H1 (cell line): ENCODE measurements around the gene CCDC197. TPM values are rescaled to one million over a fixed set of nuclear protein-coding genes. Genes with fewer than 3 reads are reported as not detected.

Source experiments
- CTCF ChIA-PET: fragments of 300-600 bp; sonication (Branson Sonifier 250); formaldehyde crosslinking; loops from one replicate; lab custom pipeline; 2021; ENCODE audit not compliant: partially characterized antibody; lab: Charles Lee
- POLR2A ChIA-PET: fragments of 300-600 bp; sonication (Branson Sonifier 250); formaldehyde crosslinking; loops from one replicate; lab custom pipeline; 2021; ENCODE audit warnings: inconsistent platforms; ENCODE audit not compliant: partially characterized antibody; lab: Charles Lee
- DNase-seq, 2 experiments: peaks; one replicate each; pipeline versions ENCODE4 v3.0.0 to v3.0.0-alpha.2; 2010 to 2022; ENCODE audit warnings: low spot score in 2 of 2, low read depth in 1 of 2, mixed read lengths in 1 of 2
- FAIRE-seq: peaks from 2 replicates; lab custom pipeline; 2011; peaks lifted over from hg19 to GRCh38; lab: Jason Lieb, UNC
- H2AFZ ChIP-seq: 2 replicates; pipeline ENCODE4 v1.8.1; 2012; ENCODE audit warnings: low read length, inconsistent platforms
- H2AK5ac ChIP-seq: 2 replicates; pipeline ENCODE4 v1.6.1; 2013; ENCODE audit warnings: low read depth, low read length
- H2BK120ac ChIP-seq: replicated peaks from 2 replicates; pipeline ENCODE3; 2013; ENCODE audit warnings: low read depth, low read length, inconsistent platforms
- H2BK12ac ChIP-seq: 2 replicates; pipeline ENCODE4 v1.6.1; 2013; ENCODE audit warnings: low read depth, low read length
- H2BK15ac ChIP-seq: 2 replicates; pipeline ENCODE4 v1.6.1; 2013; ENCODE audit warnings: low read length
- H2BK20ac ChIP-seq: 2 replicates; pipeline ENCODE4 v1.6.1; 2013; ENCODE audit warnings: low read length
- H2BK5ac ChIP-seq: 2 replicates; pipeline ENCODE4 v1.6.1; 2013; ENCODE audit warnings: low read depth, low read length
- H3K14ac ChIP-seq: 2 replicates; pipeline ENCODE4 v1.6.1; 2013; ENCODE audit warnings: inconsistent platforms; ENCODE audit not compliant: insufficient read length
- H3K18ac ChIP-seq: 2 replicates; pipeline ENCODE4 v1.6.1; 2013; ENCODE audit warnings: low read length; ENCODE audit errors: extremely low read depth
- H3K23ac ChIP-seq: 2 replicates; pipeline ENCODE4 v1.6.1; 2013; ENCODE audit warnings: inconsistent platforms; ENCODE audit not compliant: insufficient read length
- H3K23me2 ChIP-seq: 2 replicates; pipeline ENCODE4 v1.6.1; 2013; ENCODE audit warnings: low read depth, low read length
- H3K27ac ChIP-seq: 2 replicates; pipeline ENCODE4 v1.6.1; 2011; ENCODE audit warnings: low read depth, low read length, inconsistent platforms
- H3K27me3 ChIP-seq, 4 experiments: replicated peaks in 1 of 4; 1 replicate in 1 of 4; 2 replicates in 3 of 4; pipeline versions ENCODE4 v1.6.1 to v1.8.1; 2011 to 2013; ENCODE audit warnings: low read length in 3 of 4, mild to moderate bottlenecking in 3 of 4, inconsistent platforms in 2 of 4, mixed read lengths in 2 of 4, moderate library complexity in 1 of 4; ENCODE audit not compliant: control insufficient read depth in 3 of 4, insufficient read depth in 3 of 4; ENCODE audit errors: extremely low read depth in 1 of 4
- H3K36me3 ChIP-seq, 4 experiments: 2 replicates each; pipeline versions ENCODE4 v1.6.1 to v1.8.1; 2011 to 2013; ENCODE audit warnings: mild to moderate bottlenecking in 4 of 4, low read length in 3 of 4, moderate library complexity in 2 of 4, control low read depth in 1 of 4, inconsistent platforms in 1 of 4; ENCODE audit not compliant: insufficient read depth in 4 of 4, control insufficient read depth in 2 of 4
- H3K4ac ChIP-seq: replicated peaks from 2 replicates; pipeline ENCODE3; 2013; ENCODE audit warnings: low read length, low read depth, mixed read lengths, inconsistent platforms; ENCODE audit not compliant: insufficient read length
- H3K4me1 ChIP-seq, 4 experiments: replicated peaks in 1 of 4; 1 replicate in 1 of 4; 2 replicates in 3 of 4; pipeline versions ENCODE4 v1.6.1 to v1.8.1; 2011 to 2013; ENCODE audit warnings: low read length in 3 of 4, inconsistent platforms in 2 of 4, mixed read lengths in 1 of 4; ENCODE audit not compliant: insufficient read depth in 4 of 4, control insufficient read depth in 3 of 4
- H3K4me2 ChIP-seq, 2 experiments: 2 replicates each; pipeline versions ENCODE4 v1.6.1 to v1.8.1; 2011 to 2013; ENCODE audit warnings: low read depth in 2 of 2, low read length in 2 of 2, control low read depth in 1 of 2, inconsistent platforms in 1 of 2, mild to moderate bottlenecking in 1 of 2; ENCODE audit not compliant: insufficient read depth in 1 of 2
- H3K4me3 ChIP-seq, 4 experiments: fragments of 200-600, 300-600 bp in 1 of 4; sonication (generic), shearing (Covaris generic), sonication (Bioruptor Twin) in 1 of 4; 2 replicates each; pipeline versions ENCODE4 v1.5.1 to v1.8.1; 2011 to 2016; ENCODE audit warnings: low read length in 4 of 4, low read depth in 3 of 4, control low read depth in 2 of 4, inconsistent platforms in 2 of 4, mild to moderate bottlenecking in 2 of 4, mixed read lengths in 1 of 4, moderate library complexity in 1 of 4; ENCODE audit not compliant: insufficient read depth in 2 of 4; ENCODE audit errors: extremely low read depth in 1 of 4
- H3K56ac ChIP-seq: replicated peaks from 2 replicates; pipeline ENCODE3; 2013; ENCODE audit warnings: low read depth, mild to moderate bottlenecking, mixed read lengths, low read length, inconsistent platforms; ENCODE audit not compliant: insufficient read length
- H3K79me1 ChIP-seq: 2 replicates; pipeline ENCODE4 v1.6.1; 2013; ENCODE audit warnings: low read depth, low read length, control low read depth
- H3K79me2 ChIP-seq, 2 experiments: 2 replicates each; pipeline versions ENCODE4 v1.6.1 to v1.8.1; 2012 to 2013; ENCODE audit warnings: low read length in 2 of 2, mild to moderate bottlenecking in 2 of 2, inconsistent platforms in 1 of 2; ENCODE audit not compliant: insufficient read depth in 2 of 2, control insufficient read depth in 1 of 2
- H3K9ac ChIP-seq, 4 experiments: replicated peaks in 1 of 4; 1 replicate in 1 of 4; 2 replicates in 3 of 4; pipeline versions ENCODE4 v1.6.1 to v1.8.1; 2011 to 2013; ENCODE audit warnings: low read depth in 3 of 4, low read length in 3 of 4, control low read depth in 2 of 4, mild to moderate bottlenecking in 2 of 4, moderate library complexity in 2 of 4, inconsistent platforms in 1 of 4; ENCODE audit errors: extremely low read depth in 1 of 4
- H3K9me3 ChIP-seq, 2 experiments: 2 replicates each; pipeline versions ENCODE4 v1.6.1 to v1.8.1; 2012 to 2013; ENCODE audit warnings: mild to moderate bottlenecking in 2 of 2, moderate library complexity in 2 of 2, control low read depth in 1 of 2, inconsistent platforms in 1 of 2, low read depth in 1 of 2, low read length in 1 of 2, mixed read lengths in 1 of 2; ENCODE audit not compliant: insufficient read depth in 2 of 2
- H4K20me1 ChIP-seq, 2 experiments: replicated peaks in 1 of 2; 2 replicates each; pipeline versions ENCODE3 to v1.8.1; 2011 to 2013; ENCODE audit warnings: inconsistent platforms in 2 of 2, low read length in 2 of 2, mild to moderate bottlenecking in 1 of 2; ENCODE audit not compliant: insufficient read depth in 2 of 2, control insufficient read depth in 1 of 2
- H4K5ac ChIP-seq: 2 replicates; pipeline ENCODE4 v1.6.1; 2013; ENCODE audit warnings: low read length, low read depth, mixed read lengths, inconsistent platforms; ENCODE audit not compliant: insufficient read length
- H4K8ac ChIP-seq: 2 replicates; pipeline ENCODE4 v1.8.0; 2013; ENCODE audit warnings: mild to moderate bottlenecking, moderate library complexity, low read length, inconsistent platforms; ENCODE audit not compliant: insufficient read depth; ENCODE audit errors: extremely low read depth
- H4K91ac ChIP-seq: replicated peaks from 2 replicates; pipeline ENCODE3; 2013; ENCODE audit warnings: low read length, mixed read lengths, inconsistent platforms; ENCODE audit not compliant: insufficient read length
- BCL11A ChIP-seq, 2 experiments: IDR thresholded peaks; one replicate each; pipeline ENCODE4 v1.6.1; 2011; ENCODE audit warnings: low read depth in 2 of 2, low read length in 2 of 2, mild to moderate bottlenecking in 2 of 2
- CEBPB ChIP-seq: IDR thresholded peaks from 2 replicates; pipeline ENCODE4 v1.6.1; 2012; ENCODE audit warnings: low read depth, low read length
- CREB1 ChIP-seq: IDR thresholded peaks from 2 replicates; pipeline ENCODE4 v1.6.1; 2012; ENCODE audit warnings: inconsistent platforms
- E2F6 ChIP-seq: IDR thresholded peaks from 2 replicates; pipeline ENCODE4 v1.6.1; 2012; ENCODE audit warnings: inconsistent platforms
- EZH2 ChIP-seq: fragments of 200-600 bp; sonication (generic); IDR thresholded peaks from 2 replicates; pipeline ENCODE4 v1.7.1; 2012; ENCODE audit warnings: low read depth, mild to moderate bottlenecking, moderate library complexity, low read length, inconsistent platforms; ENCODE audit not compliant: severe bottlenecking
- MAFK ChIP-seq: IDR thresholded peaks from 2 replicates; pipeline ENCODE4 v1.6.1; 2012; ENCODE audit warnings: low read depth, mild to moderate bottlenecking, improper control_type of control experiment, low read length
- NRF1 ChIP-seq: IDR thresholded peaks from 2 replicates; pipeline ENCODE4 v1.6.1; 2011; ENCODE audit warnings: mild to moderate bottlenecking, low read depth, low read length, improper control_type of control experiment
- POLR2A ChIP-seq, 2 experiments: IDR thresholded peaks; 1 replicate in 1 of 2; 2 replicates in 1 of 2; pipeline ENCODE4 v1.6.1; 2011; ENCODE audit warnings: low read depth in 2 of 2, low read length in 2 of 2, mild to moderate bottlenecking in 2 of 2; ENCODE audit errors: control extremely low read depth in 1 of 2
- RAD21 ChIP-seq, 2 experiments: IDR thresholded peaks in 1 of 2; conservative IDR thresholded peaks in 1 of 2; 2 replicates each; pipeline ENCODE4 v1.6.1; 2011; ENCODE audit warnings: low read depth in 2 of 2, low read length in 2 of 2, improper control_type of control experiment in 1 of 2, inconsistent platforms in 1 of 2, mild to moderate bottlenecking in 1 of 2, moderate library complexity in 1 of 2
- RFX5 ChIP-seq: IDR thresholded peaks from 2 replicates; pipeline ENCODE4 v1.6.1; 2011; ENCODE audit warnings: low read depth, low read length, improper control_type of control experiment, borderline replicate concordance
- SIRT6 ChIP-seq: IDR thresholded peaks from one replicate; pipeline ENCODE4 v1.7.1; 2012; ENCODE audit warnings: low read length, inconsistent platforms
- SIX5 ChIP-seq: IDR thresholded peaks from 2 replicates; pipeline ENCODE4 v1.6.1; 2011; ENCODE audit warnings: mild to moderate bottlenecking, low read depth, low read length
- TBP ChIP-seq: IDR thresholded peaks from 2 replicates; pipeline ENCODE4 v1.6.1; 2011; ENCODE audit warnings: low read depth, low read length, improper control_type of control experiment
- YY1 ChIP-seq: IDR thresholded peaks from 2 replicates; pipeline ENCODE4 v1.6.1; 2011; ENCODE audit warnings: low read depth, mild to moderate bottlenecking, low read length
- WGBS, 2 experiments: shearing (Covaris generic) in 1 of 2; methylation state at CpG; one replicate each; pipeline versions ENCODE4 v1.1.6 to v1.1.7; 2013 to 2015; ENCODE audit warnings: low lambda C conversion rate in 2 of 2, mixed read lengths in 2 of 2, inconsistent platforms in 1 of 2, low coverage in 1 of 2, missing lambda C conversion rate in 1 of 2; ENCODE audit not compliant: insufficient replicate concordance in 2 of 2, insufficient coverage in 1 of 2, insufficient read length in 1 of 2; ENCODE audit errors: extremely low coverage in 1 of 2, missing lambda C conversion rate in 1 of 2; 5-methylcytosine and 5-hydroxymethylcytosine counted together
- polyA plus RNA-seq, 7 experiments: library from polyadenylated mRNA; depleted of rRNA in 3 of 7; stranded (reverse) in 5 of 7; unstranded in 2 of 7; fragments of >200 nt in 5 of 7; fragments of 200-250 nt in 2 of 7; gene quantifications; 1 replicate in 5 of 7; 2 replicates in 1 of 7; 4 replicates in 1 of 7; pipeline versions ENCODE4 v1.2.1 to v1.2.3, GENCODE V29; 2011 to 2013; ENCODE audit warnings: missing spikeins in 2 of 7, mixed read lengths in 2 of 7
- total RNA-seq: library from RNA; stranded (reverse); fragmentation: NEBNext Ultra II Directional; extraction: Animal tissue kit (Norgen Biotek cat#: 25700); gene quantifications from 2 replicates; pipeline ENCODE4 v1.2.1, GENCODE V29; 2021

The CCDC197 gene
- total and polyA plus RNA-seq, 2 of the 8 experiments (the other 6 are each of a cell fraction or from before 2014, with no cell fraction given), result not detected

DNA sequence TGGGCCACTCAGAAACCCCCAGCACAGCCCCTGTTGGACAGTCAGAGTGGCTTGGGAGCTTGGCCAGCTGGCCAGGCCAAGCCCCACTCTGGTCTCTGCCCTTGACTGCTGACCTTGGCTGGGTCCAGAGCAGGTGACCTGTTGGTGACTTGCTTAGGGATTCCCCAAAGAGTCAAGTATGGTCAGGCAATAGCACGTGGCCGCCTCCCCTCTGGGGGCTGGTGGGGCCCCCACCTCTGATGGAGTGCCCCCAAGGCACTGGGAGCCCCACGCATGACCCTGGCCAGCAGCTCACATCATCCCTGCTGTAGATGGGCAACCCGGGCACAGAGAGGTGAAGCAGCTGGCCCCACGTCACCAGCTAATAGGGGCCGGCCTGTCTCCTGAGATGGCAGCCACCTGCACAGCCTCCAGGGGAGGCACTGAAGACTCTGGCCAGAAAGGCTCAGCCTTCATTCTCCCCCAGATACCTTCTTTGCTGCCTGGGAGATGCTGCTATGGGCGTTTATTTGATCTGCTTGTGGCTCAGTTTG lies 1.8 kb downstream of the CCDC197 start:
- no peak overlapping the region for H2BK5ac ChIP-seq
- no peaks in the 10 kb centered on the region for H3K79me2 ChIP-seq
- no peak overlapping the region for H3K18ac ChIP-seq
- no peak overlapping the region for H3K27ac ChIP-seq
- POLR2A ChIA-PET, result interaction anchor here (2.7 kb wide), 1 partner anchor 59 kb away, joined by 8 read pairs; no protein-coding TSS in a partner anchor
- H4K8ac ChIP-seq, result no peak overlapping the region
- no peak overlapping the region for H2AFZ ChIP-seq
- H2BK120ac ChIP-seq, result no peak overlapping the region
- no peak overlapping the region for H2BK20ac ChIP-seq
- CTCF ChIA-PET, result interaction anchor here (0.6 to 20.5 kb wide), 17 partner anchors 7 to 718 kb away, joined by 3 to 484 read pairs (median 5); no protein-coding TSS in a partner anchor
- H3K56ac ChIP-seq, result no peak overlapping the region
- H3K27me3 ChIP-seq, result 0 out of 7 replicates have a peak, but pooled peaks cover 0 to 2% (median 0%) of the 10 kb centered on the region in 4 experiments
- 78% methylated on average over 7 of the region's 7 CpGs; no CpG with 5 or more reads in 1 of the 2 experiments for WGBS, 2 experiments
- no peak overlapping the region for H4K5ac ChIP-seq
- peaks cover 3% of the 10 kb centered on the region; the same call in 1 of the 2 replicates for H3K23me2 ChIP-seq
- no peak overlapping the region for H3K14ac ChIP-seq
- no peak overlapping the region for H2AK5ac ChIP-seq
- no peaks in the 10 kb centered on the region for H4K20me1 ChIP-seq
- H3K9ac ChIP-seq, result no peak overlapping the region
- no peak for DNase-seq
- no peak overlapping the region for H4K91ac ChIP-seq
- no peaks in the 10 kb centered on the region for H3K36me3 ChIP-seq
- H3K9me3 ChIP-seq, result no peaks in the 10 kb centered on the region
- TF ChIP-seq POLR2A (IDR thresholded peaks at IDR 0.05; ENCODE audit: control extremely low read depth in 1 of 2, low read depth in 2 of 2, low read length in 2 of 2), result no peak
- TF ChIP-seq SIRT6, result no peak
- no peak for TF ChIP-seq TBP
- TF ChIP-seq EZH2, result no peak
- no peak for TF ChIP-seq BCL11A (IDR thresholded peaks at IDR 0.05; ENCODE audit: low read depth in 2 of 2, low read length in 2 of 2)
- TF ChIP-seq E2F6, result no peak
- TF ChIP-seq RFX5, result no peak
- no peak for TF ChIP-seq SIX5
- no peak for TF ChIP-seq NRF1
- no peak for TF ChIP-seq CREB1
- no peak for TF ChIP-seq CEBPB
- TF ChIP-seq YY1, result no peak
- TF ChIP-seq RAD21 (IDR thresholded peaks at IDR 0.05 in 1 of 2, conservative IDR thresholded peaks at IDR 0.05 in 1 of 2; ENCODE audit: low read depth in 2 of 2, low read length in 2 of 2), result no peak
- no peak for TF ChIP-seq MAFK
- TF ChIP-seq, all 59 proteins: peak for 0
- H2BK12ac ChIP-seq, result no peak overlapping the region
- H3K4me3 ChIP-seq, result no peak overlapping the region
- peaks cover 0 to 6% (median 2%) of the 10 kb centered on the region in 4 experiments; a peak in 3 of 7 replicates for H3K4me1 ChIP-seq
- no peak for FAIRE-seq
- no peak overlapping the region for H3K4me2 ChIP-seq
- no peaks in the 10 kb centered on the region; the same call in 1 of the 2 replicates for H3K79me1 ChIP-seq
- H3K4ac ChIP-seq, result no peak overlapping the region
- no peak overlapping the region for H2BK15ac ChIP-seq
- H3K23ac ChIP-seq, result no peak overlapping the region
